GM10847 (cell line): ENCODE data around the gene MOB3C.

ENCODE experiments used
- POLR2A ChIP-seq: IDR thresholded peaks from 2 replicates; pipeline ENCODE4 v1.6.1; 2011; ENCODE audit not compliant: insufficient read length; ENCODE audit errors: extremely low read depth

Gene MOB3C

GRCh38 chr1:46616277-46617107 lies at the start of gene MOB3C:
Gene MOB3C (minus strand): TSS chr1:46616811. CDS start chr1:46613321, 3,490 bp downstream.
- no peak for TF ChIP-seq POLR2A

- no peak for TF ChIP-seq POLR2A
Measured at GRCh38 chr1:46665983-46666382, 49.4 kb upstream of the MOB3C start.

GRCh38 chr1:46659307-46659870 lies 42.8 kb upstream of the MOB3C start:
- no peak for TF ChIP-seq POLR2A

- TF ChIP-seq POLR2A: no peak
Measured at GRCh38 chr1:46657775-46658174, 41.2 kb upstream of the MOB3C start.

GRCh38 chr1:46656643-46657042 lies 40.0 kb upstream of the MOB3C start:
- TF ChIP-seq POLR2A: no peak

- no peak for TF ChIP-seq POLR2A
Measured at GRCh38 chr1:46655848-46656247, 39.2 kb upstream of the MOB3C start.

GRCh38 chr1:46654012-46654411 lies 37.4 kb upstream of the MOB3C start:
- no peak for TF ChIP-seq POLR2A

- no peak for TF ChIP-seq POLR2A
Measured at GRCh38 chr1:46653405-46653958, 36.9 kb upstream of the MOB3C start.

GRCh38 chr1:46652321-46653100 lies 35.9 kb upstream of the MOB3C start:
- no peak for TF ChIP-seq POLR2A

GRCh38 chr1:46650491-46650890 lies 33.9 kb upstream of the MOB3C start:
- TF ChIP-seq POLR2A: no peak

GRCh38 chr1:46649764-46650163 lies 33.2 kb upstream of the MOB3C start:
- TF ChIP-seq POLR2A: no peak

GRCh38 chr1:46647611-46648010 lies 31.0 kb upstream of the MOB3C start:
- TF ChIP-seq POLR2A: no peak

GRCh38 chr1:46646844-46647243 lies 30.2 kb upstream of the MOB3C start:
- no peak for TF ChIP-seq POLR2A

- no peak for TF ChIP-seq POLR2A
Measured at GRCh38 chr1:46646331-46646730, 29.7 kb upstream of the MOB3C start.

- no peak for TF ChIP-seq POLR2A
Measured at GRCh38 chr1:46645815-46646214, 29.2 kb upstream of the MOB3C start.

- TF ChIP-seq POLR2A: no peak
Measured at GRCh38 chr1:46643368-46643775, 26.8 kb upstream of the MOB3C start.
